ENCODE data around the gene RAB3GAP2. TPM values are rescaled to one million over a fixed set of nuclear protein-coding genes. Genes with fewer than 3 reads are reported as not detected.
"Not testable (repeated sequence)": the region's sequence is repeated elsewhere in the genome, so short reads cannot be mapped to it uniquely, and the experiment has no call there.

Gene RAB3GAP2, protein sequence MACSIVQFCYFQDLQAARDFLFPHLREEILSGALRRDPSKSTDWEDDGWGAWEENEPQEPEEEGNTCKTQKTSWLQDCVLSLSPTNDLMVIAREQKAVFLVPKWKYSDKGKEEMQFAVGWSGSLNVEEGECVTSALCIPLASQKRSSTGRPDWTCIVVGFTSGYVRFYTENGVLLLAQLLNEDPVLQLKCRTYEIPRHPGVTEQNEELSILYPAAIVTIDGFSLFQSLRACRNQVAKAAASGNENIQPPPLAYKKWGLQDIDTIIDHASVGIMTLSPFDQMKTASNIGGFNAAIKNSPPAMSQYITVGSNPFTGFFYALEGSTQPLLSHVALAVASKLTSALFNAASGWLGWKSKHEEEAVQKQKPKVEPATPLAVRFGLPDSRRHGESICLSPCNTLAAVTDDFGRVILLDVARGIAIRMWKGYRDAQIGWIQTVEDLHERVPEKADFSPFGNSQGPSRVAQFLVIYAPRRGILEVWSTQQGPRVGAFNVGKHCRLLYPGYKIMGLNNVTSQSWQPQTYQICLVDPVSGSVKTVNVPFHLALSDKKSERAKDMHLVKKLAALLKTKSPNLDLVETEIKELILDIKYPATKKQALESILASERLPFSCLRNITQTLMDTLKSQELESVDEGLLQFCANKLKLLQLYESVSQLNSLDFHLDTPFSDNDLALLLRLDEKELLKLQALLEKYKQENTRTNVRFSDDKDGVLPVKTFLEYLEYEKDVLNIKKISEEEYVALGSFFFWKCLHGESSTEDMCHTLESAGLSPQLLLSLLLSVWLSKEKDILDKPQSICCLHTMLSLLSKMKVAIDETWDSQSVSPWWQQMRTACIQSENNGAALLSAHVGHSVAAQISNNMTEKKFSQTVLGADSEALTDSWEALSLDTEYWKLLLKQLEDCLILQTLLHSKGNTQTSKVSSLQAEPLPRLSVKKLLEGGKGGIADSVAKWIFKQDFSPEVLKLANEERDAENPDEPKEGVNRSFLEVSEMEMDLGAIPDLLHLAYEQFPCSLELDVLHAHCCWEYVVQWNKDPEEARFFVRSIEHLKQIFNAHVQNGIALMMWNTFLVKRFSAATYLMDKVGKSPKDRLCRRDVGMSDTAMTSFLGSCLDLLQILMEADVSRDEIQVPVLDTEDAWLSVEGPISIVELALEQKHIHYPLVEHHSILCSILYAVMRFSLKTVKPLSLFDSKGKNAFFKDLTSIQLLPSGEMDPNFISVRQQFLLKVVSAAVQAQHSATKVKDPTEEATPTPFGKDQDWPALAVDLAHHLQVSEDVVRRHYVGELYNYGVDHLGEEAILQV (N-terminal part only)
- total RNA-seq, result 21.4 and 28.9 TPM in 2 replicates

DNA sequence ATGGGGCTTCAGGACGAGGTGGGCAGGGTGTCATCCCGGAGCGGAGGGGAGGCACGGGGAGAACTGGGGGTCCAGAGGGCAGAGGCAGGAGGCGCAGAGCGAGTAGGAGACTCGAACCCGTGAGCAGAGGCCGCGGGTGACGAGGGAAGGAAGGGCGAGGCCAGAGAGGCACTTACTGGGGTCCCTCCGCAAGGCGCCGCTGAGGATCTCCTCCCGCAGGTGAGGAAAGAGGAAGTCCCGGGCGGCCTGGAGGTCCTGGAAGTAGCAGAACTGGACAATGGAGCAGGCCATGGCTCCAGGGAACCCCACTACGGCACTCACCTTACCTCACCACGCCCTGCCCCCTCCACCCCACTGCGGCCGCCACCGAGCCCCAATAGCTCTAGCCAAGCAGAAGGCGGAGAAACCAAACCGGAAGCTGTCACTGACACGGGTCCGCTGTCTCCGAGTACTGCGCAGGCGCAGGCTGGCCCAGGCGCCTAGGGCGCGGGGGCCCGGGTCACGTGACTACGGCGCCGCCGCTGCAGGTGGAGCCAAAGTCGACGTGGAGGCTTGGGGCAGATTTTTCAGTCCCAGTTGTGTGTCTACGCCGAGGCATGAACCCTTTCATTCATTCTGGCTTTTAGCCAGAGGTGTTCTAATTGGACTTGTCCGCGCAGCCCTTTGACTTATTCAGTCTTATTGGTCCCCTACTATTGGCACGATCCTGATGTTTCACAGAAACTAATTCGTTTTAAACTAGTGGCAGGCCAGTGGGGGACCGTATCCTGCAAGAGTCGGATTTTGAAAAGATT lies at the start of gene RAB3GAP2:
Gene RAB3GAP2 (minus strand): TSS at position 407 of the 794 bp plus-strand sequence. CDS start 116 bp downstream, at position 291.
- DNase-seq (ENCODE audit: extremely low read depth, low read depth, low spot score), result peak; percentile 68

DNA sequence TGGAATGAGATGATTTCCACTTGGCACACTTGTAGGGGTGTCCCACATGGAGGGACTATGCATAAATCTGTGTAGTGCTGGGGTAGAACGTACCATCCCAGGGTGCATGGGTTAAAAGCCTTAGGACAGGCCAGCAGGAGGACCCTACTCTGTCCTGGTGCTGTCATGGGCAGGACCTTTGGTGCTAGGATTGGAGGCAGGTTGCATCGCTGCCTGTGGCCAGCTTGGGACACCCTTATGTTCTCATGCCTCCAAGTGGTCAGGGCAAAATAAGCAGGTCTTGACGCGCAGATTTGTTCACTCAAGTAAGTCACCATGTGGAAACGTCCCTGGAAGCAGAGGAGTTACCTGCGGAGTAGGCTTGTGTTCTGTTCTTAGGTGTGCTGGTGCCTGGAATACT lies 49.5 kb upstream of the RAB3GAP2 start:
- no peak for DNase-seq (ENCODE audit: extremely low read depth, low read depth, low spot score)

DNA sequence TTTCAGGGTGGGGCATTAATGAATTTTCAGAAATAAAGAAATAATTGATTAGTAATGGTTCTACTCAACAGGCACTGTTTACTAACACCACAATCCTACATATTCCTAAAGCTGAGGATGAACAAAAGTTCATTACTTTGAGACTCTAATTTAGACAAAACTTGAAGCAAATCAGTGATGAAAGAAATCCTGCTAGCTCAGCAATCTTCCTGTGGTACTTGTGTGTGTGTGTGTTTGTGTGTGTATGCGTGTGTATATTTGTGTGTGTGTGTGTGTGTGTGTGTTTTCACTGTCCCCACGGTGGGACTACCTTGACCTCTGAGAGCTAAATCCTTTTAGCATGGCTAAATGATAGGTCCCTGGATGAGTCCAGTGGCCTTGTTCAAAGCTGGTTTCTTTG lies 48.5 kb upstream of the RAB3GAP2 start:
- DNase-seq (ENCODE audit: extremely low read depth, low read depth, low spot score), result no peak

DNA sequence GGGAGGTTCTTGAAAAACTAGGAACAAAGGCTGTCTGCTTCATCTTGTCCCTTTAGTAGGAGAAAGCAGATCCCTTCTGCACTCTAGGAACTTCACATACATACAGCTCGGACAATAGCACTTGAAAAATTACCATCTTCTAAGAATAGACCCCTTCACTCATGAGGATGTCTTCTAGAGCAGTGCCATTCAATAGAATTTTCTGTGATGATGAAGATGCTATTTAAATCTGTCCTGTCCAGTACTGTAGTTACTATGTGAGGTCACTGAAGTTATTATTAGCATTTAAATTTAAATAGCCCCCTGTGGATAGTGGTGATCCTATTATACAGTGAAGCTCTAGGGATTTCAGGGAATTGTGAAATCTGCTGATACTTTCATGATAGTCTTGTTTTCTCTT lies 46.4 kb upstream of the RAB3GAP2 start:
- DNase-seq (ENCODE audit: extremely low read depth, low read depth, low spot score), result no peak

DNA sequence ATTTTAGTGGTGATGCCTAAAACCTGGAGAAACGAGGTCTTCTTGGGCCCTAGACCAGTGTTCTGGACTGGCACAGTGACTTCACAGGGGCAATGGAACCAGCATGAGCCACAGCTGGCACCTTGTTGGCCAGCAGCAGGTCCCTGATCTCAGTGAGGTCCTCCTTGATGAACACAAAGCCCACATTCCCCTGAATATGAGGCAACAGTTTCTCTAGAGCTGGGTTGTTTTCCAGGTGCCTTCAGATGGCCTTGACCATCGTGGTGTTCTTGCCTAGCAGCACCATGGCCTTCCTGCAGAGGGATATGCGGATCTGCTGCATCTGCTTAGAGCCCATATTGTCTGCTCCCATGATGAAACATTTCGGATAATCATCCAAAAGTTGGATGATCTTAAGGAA lies 44.9 kb upstream of the RAB3GAP2 start:
- DNase-seq (ENCODE audit: extremely low read depth, low read depth, low spot score), result no peak

DNA sequence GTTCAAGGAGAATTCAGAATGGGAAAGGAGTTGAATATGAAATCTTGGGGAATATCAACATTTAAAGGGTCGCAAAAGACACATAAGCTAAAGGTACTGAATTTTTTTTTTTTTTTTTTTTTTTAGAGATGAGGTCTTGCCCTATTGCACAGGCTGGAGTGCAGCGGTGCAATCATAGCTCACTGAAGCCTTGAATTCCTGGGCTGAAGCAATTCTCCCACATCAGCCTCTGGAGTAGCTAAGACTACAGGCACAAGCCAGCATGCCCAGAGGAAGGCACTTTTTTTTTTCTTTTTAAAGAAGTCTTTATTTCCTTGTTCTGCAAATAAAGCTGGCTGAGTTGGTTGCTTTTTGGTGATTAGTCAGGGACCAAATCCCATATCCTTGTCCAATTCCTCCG lies 44.1 kb upstream of the RAB3GAP2 start:
- DNase-seq (ENCODE audit: extremely low read depth, low read depth, low spot score), result no peak

DNA sequence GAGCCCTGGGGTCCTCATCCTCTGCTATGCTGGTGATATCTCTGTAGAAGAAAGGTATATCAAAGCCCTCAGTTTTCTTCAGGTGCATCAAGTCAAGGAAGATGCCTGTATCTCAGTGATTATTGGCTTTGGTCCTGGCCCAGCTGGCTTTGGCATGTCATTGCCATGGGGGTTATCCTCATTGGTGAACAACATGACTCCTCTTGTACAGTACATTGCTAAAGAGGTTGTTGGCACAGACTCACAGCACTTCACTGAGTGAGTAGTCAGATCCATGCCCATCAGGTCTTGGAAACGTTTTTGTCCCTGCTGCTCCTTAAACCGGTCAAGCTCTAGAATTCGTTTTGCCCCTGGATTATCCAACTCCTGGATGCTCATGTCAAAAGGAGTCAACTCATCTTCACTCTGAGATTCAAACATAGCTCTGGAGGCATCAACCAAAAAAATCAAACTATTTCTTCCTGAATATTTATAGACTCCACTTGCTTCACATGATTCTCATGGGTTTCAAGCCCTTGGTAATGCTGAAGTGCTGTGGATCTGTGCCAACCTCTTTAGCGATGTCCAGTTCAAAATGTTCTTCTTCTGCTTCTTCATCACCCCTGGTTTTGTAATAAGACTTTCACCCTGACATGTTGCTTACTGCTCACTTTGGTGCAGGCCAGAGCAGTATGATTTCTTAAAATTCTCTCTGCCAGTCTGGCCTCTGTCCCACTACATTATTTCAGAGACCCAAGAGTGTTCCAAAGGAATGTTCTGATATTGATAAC lies 43.0 kb upstream of the RAB3GAP2 start:
- no peak for DNase-seq (ENCODE audit: extremely low read depth, low read depth, low spot score)

DNA sequence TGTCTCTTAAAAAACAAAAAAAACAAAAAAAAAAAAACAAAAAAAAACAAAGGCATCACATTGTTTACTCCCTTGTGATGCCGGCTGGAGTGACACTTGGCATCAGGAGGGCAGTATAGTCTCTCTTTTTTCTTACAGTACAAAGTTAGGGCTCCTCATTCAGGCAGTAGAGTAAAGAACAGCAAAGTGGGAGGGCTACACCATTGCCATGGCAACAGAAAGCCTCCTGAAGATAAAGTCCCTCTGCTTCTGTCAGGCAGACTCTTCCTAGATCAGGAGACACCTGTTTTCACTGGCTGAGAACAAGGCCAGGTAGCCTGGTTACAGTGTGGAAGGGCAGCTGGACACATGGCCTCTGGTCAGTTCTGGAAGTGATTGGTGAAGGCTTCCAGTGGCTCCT lies 41.3 kb upstream of the RAB3GAP2 start:
- DNase-seq (ENCODE audit: extremely low read depth, low read depth, low spot score), result no peak

DNA sequence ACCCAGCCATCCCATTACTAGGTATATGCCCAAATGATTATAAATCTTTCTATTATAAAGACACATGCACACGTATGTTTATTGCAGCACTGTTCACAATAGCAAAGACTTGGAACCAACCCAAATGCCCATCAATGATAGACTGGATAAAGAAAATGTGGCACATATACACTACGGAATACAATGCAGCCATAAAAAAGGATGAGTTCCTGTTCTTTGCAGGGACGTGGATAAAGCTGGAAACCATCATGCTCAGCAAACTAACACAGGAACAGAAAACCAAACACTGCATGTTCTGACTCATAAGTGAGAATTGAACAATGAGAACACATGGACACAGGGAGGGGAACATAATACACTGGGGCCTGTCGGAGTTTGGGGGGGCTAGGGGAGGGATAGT lies 37.9 kb upstream of the RAB3GAP2 start:
- DNase-seq (ENCODE audit: extremely low read depth, low read depth, low spot score), result not testable (repeated sequence)

DNA sequence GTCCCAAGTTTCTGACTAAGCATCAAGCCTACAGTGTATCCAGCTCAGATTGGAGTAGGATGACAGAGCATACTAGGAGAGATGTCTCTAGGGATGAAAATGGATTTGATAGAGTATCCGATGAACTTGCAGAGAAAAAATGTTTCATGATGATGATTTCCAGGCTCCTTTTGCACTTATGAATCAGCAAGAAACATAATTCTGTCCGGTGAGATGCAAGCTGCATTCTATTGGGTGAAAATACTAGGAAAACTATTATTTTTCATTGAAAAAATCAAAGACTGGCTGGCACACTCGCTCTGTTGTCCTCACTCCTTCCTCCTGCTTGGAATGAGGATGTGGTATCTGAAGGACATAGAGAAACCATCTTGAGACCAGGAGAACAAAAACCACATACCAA lies 35.4 kb upstream of the RAB3GAP2 start:
- no peak for DNase-seq (ENCODE audit: extremely low read depth, low read depth, low spot score)

DNA sequence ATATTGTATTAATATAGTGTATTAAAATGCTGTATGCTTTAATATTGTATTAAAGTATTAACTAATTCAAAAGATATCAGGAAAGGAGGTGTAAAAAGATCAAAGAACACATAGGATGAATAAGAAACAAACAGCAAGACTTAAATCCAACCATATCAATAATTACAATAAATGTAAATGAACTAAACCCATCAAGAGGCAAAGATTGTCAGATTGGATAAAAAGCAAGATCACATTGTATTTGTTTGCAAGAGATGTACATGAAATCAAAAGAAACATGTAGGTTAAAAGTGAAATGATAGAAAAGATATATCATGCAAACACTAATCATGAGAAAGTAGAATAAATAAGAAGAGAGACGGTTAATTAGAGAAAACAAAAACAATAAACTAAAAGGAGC lies 34.1 kb upstream of the RAB3GAP2 start:
- DNase-seq (ENCODE audit: extremely low read depth, low read depth, low spot score), result no peak

DNA sequence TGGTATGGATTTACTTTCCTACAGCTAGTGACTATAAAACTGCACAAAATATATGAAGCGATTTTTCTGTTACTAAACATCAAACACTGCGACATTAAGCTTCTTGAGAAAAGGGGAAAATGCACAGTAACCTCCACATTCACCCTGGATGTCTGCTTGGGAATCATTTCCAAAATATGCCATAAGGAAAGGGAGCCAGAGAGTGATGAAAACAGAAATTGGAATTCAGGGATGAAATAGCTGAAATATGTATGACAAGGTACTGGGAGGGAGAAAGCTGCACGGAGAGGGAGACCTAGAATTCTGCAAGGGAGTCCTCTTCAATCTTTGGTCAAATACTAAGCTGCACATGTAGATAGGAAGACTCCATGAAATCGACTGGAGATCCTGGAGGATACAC lies 31.6 kb upstream of the RAB3GAP2 start:
- no peak for DNase-seq (ENCODE audit: extremely low read depth, low read depth, low spot score)

DNA sequence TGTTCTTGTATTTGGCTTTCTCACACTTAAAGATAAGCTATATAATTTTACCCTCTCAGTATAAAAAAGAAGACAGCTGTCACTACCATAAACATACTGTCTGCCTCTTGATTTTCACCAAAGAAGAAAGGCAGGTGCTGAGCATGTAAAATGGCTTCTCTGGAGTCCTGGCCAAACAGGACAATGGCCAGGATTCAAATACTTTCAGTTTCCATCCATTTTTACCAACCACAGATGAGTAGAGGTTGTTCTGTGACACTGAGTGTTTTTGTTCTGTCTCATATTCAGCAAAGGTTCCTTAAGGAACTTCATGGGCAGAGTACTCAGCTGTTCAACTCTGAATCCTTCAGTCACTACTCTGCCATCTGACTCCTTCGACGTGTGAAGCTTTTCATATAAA lies 29.4 kb upstream of the RAB3GAP2 start:
- DNase-seq (ENCODE audit: extremely low read depth, low read depth, low spot score), result no peak

DNA sequence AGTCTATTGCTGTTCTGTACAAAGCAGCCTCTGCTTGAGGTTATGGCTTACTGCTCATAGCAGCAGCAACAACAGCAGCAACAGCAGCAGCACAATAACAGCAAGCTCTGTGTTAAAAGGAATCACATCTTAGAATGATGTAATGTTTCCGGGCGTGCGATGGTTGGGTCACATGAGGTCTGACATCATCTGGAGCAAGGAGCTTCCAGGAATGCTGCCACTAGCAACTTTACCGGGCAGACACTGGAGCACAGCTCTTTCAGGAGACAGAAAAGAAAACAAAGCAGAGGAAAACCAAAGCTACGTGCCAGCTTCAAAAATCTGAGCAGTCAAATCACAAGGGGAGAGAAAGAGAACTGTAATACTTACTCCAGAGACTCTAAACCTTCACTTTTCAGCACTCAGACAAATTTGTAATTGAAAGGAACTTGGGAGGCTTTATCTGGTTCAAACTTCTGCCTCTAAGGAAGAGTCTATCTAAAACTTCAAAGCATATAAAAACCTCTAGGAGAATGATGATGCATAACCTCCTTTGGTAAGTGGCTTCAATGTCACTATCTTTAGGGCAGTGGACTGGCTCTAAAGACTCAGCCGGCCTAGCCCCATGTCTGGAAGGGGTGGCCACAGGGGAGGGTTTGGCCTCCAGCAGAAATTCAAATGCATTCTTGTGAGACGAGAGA lies 28.3 kb upstream of the RAB3GAP2 start:
- peak; percentile 90 for DNase-seq (ENCODE audit: extremely low read depth, low read depth, low spot score)

DNA sequence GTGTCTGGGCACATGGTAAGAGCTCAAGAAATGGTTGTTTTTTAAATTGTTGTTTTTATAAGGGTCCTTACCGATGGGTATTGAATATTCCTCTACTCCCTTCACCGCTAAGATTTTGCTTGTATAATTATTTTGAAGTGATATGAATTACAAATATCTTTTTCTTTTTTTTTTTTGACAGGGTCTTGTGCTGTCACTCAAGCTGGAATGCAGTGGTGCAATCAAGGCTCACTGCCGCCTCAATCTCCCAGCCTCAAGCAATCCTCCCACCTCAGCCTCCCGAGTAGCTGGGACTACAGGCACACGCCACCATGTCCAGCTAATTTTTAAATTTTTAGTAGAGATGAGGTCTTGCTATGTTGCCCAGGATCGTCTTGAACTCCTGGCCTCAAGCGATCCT lies 27.1 kb upstream of the RAB3GAP2 start:
- no peak for DNase-seq (ENCODE audit: extremely low read depth, low read depth, low spot score)

DNA sequence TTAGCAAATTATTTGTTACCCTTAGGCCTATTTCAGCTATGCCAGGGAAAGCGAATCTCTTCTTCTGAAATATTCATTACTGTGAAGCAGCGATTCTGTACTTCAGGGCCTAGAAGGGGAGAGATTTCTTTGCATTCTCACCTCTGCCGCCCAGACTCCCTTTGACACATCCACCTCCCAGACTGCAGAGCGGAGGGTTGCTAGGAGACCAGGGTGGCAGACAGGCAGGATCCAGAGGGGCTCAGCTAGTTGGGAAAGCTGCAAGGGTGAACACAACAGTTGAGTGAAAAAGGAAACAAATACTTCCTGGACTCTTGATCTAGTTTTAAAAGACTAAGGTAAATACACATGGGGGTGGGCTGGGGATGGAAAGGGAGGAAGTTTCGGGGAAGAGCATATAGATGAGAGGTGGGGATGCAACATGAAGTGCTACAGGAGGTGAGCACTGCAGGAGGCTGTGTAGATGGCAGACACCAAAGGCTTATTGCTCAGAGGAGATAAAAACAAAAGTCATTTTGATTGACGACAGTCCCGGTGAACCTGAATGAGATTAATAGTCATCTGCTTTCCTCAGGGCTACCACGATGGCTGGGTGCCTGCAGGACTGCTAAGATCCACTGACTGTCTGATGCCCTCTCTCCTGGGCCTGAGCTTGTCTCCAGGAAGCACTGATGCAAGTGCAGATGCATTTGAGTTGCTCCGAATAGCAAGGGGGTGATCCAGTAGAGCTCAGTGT lies 26.4 kb upstream of the RAB3GAP2 start:
- no peak for DNase-seq (ENCODE audit: extremely low read depth, low read depth, low spot score)

DNA sequence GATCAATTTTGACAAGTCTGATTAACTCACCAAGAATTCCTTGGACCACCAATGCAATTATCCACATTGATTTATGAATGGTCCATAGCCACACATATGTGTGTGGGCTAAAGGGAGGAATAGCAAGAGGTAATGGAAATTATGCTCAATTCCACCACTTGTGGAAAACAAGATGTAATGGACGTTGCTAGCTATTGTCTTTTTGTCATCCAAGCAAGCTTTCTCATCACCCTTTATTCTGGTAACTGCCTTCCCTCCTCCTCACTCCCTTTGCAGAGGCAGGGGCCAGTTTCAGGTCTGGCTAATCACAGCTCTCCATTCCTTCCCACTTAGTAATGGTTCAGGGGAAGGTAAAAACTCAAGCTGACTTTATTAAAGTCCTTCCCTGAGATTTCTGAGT lies 24.7 kb upstream of the RAB3GAP2 start:
- no peak for DNase-seq (ENCODE audit: extremely low read depth, low read depth, low spot score)

DNA sequence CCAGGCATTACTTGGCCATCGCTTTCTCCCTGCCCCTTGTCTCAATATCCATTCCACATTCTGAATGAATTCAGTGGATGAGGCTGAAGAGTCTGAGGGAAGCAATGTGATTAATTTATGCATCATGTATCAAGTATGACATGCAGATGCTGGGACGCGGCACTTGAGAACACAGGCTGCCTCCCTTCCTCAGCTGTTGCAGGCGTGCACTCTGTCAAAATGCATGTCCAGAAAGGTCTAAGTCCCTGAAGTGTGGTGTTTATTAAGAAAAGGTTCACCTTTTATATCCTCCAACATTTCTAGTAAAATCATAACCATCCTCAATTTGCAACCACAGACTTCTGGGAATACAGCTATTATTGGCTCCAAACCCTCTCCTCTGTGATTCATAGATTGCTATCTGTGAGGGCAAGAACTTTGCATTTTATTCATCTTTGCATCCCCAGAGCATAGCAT lies 22.6 kb upstream of the RAB3GAP2 start:
- DNase-seq (ENCODE audit: extremely low read depth, low read depth, low spot score), result no peak
